ENCODE data around the gene TAF1B.

The TAF1B gene

DNA sequence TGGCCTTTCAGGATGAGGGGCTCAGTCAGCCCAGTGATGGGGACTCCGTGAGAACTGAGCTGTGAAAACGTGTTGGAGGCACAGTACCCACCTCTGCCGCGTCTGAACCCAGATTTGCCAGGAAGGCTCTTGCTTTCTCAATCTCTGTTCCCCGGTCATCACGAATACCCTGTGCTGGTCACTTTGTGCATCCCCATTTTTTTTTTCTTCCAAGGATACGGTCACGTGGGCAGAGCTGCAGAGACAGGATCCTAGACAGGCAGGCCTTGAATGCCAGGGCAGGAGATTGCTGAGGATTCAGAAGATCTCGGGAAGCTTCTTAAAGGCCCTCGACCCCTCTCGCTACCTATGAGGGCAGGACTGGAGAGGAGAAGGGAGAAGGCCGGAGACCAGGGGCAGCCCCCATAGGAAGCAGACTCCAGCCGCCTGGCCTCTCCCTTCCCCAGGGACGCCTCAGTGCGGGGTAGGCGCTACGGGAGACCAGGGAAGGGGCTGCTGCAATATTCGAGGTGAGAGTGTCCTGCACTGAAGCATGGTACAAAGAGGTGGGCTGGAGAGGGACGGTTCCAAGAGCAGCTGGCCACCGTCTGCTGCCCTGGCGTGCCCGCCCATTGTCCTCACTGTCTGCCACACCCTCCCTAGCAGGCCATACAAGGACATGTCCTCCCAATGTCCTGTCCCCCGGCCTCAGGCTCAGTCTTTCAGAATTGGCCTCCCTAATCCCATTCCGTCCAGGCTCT is 29.0 kb upstream of the TAF1B start:
- Histone ChIP-seq H3K36me3 (ENCODE audit: insufficient read depth, low read length) (no peaks in the 10 kb centered on the region), H3K4me3 (ENCODE audit: low read depth, low read length, poor library complexity, severe bottlenecking) (no peak overlapping the region), H3K4me2 (ENCODE audit: low read length) (no peak overlapping the region; the same call in 1 of the 2 replicates), H3F3A (ENCODE audit: insufficient read depth, low read length) (no peaks in the 10 kb centered on the region), H4K20me1 (ENCODE audit: insufficient read depth, low read length) (no peaks in the 10 kb centered on the region), H3K9ac (ENCODE audit: low read length) (no peak overlapping the region), H2AFZ (ENCODE audit: low read length) (no peak overlapping the region), H3K27ac (ENCODE audit: low read depth, low read length, poor library complexity, severe bottlenecking) (no peak overlapping the region), H3K79me2 (ENCODE audit: insufficient read depth, low read length) (no peaks in the 10 kb centered on the region), H3K4me1 (ENCODE audit: insufficient read depth, low read length, severe bottlenecking) (no peaks in the 10 kb centered on the region), H3K9me2 (ENCODE audit: low read depth, low read length) (no peaks in the 10 kb centered on the region), H3K9me3 (ENCODE audit: low read length) (no peaks in the 10 kb centered on the region), H3K27me3 (ENCODE audit: insufficient read depth, low read length) (no peaks in the 10 kb centered on the region; the same call in 1 of the 2 replicates)
- TF ChIP-seq, protein P1, sequence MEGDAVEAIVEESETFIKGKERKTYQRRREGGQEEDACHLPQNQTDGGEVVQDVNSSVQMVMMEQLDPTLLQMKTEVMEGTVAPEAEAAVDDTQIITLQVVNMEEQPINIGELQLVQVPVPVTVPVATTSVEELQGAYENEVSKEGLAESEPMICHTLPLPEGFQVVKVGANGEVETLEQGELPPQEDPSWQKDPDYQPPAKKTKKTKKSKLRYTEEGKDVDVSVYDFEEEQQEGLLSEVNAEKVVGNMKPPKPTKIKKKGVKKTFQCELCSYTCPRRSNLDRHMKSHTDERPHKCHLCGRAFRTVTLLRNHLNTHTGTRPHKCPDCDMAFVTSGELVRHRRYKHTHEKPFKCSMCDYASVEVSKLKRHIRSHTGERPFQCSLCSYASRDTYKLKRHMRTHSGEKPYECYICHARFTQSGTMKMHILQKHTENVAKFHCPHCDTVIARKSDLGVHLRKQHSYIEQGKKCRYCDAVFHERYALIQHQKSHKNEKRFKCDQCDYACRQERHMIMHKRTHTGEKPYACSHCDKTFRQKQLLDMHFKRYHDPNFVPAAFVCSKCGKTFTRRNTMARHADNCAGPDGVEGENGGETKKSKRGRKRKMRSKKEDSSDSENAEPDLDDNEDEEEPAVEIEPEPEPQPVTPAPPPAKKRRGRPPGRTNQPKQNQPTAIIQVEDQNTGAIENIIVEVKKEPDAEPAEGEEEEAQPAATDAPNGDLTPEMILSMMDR (IDR thresholded peaks at IDR 0.05; ENCODE audit: low read length), result no peak

DNA sequence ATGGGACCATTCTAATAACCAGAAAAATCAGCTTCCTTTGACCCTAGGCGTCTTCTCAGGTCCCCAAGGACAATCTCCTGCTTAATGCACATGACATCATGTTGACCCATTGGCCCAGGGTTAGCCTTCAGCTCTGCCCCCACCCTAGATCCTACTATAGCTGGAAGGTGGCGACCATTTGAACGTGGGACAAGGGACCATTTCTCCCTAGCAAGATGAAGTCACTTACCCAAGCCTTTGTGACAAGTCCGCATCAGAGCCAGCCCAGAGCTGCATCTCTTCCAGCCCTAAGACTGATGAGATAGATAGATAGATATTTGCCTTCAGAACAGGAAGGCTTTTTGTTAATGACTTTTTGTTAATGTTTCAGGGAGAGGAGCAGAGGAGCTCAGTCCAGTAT is 28.2 kb upstream of the TAF1B start:
- H3K4me2 ChIP-seq (ENCODE audit: low read length), result no peak overlapping the region
- no peaks in the 10 kb centered on the region; the same call in 1 of the 2 replicates for H3K27me3 ChIP-seq (ENCODE audit: insufficient read depth, low read length)
- H3K79me2 ChIP-seq (ENCODE audit: insufficient read depth, low read length), result no peaks in the 10 kb centered on the region
- H3K4me1 ChIP-seq (ENCODE audit: insufficient read depth, low read length, severe bottlenecking), result no peaks in the 10 kb centered on the region
- H4K20me1 ChIP-seq (ENCODE audit: insufficient read depth, low read length), result no peaks in the 10 kb centered on the region
- H3K4me3 ChIP-seq (ENCODE audit: low read depth, low read length, poor library complexity, severe bottlenecking), result no peak overlapping the region
- no peak overlapping the region for H2AFZ ChIP-seq (ENCODE audit: low read length)
- no peaks in the 10 kb centered on the region for H3K9me3 ChIP-seq (ENCODE audit: low read length)
- no peak for TF ChIP-seq EZH2 (IDR thresholded peaks at IDR 0.05; ENCODE audit: borderline replicate concordance, low read length)
- TF ChIP-seq, protein P1 (IDR thresholded peaks at IDR 0.05; ENCODE audit: low read length), result no peak
- no peak overlapping the region for H3K27ac ChIP-seq (ENCODE audit: low read depth, low read length, poor library complexity, severe bottlenecking)
- H3K9ac ChIP-seq (ENCODE audit: low read length), result no peak overlapping the region
- H3K9me2 ChIP-seq (ENCODE audit: low read depth, low read length), result no peaks in the 10 kb centered on the region
- no peaks in the 10 kb centered on the region for H3K36me3 ChIP-seq (ENCODE audit: insufficient read depth, low read length)
- no peaks in the 10 kb centered on the region for H3F3A ChIP-seq (ENCODE audit: insufficient read depth, low read length)

DNA sequence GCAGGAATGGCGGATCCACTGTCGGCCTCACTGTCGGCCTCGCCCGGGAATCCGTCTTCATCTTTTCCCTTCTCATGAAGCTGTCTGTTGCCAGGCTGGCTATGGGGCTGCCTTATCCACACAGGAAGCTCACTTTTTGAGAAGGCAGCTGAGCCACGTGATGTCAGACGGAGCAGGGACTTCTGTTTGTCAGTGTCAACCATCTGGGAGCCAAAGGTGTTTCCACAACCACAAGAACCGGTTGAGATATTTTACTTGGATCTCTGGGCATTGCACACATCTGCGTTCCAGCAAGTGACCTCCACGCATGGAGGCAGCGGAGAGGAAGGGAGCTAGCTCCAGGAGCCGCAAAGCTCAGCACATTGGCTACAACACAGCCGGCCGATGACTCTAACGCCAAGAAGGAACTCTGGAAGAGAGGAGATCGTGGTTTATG is 27.4 kb upstream of the TAF1B start:
- Histone ChIP-seq H3K27ac (ENCODE audit: low read depth, low read length, poor library complexity, severe bottlenecking) (no peak overlapping the region), H2AFZ (ENCODE audit: low read length) (no peak overlapping the region), H3K36me3 (ENCODE audit: insufficient read depth, low read length) (no peaks in the 10 kb centered on the region), H3K79me2 (ENCODE audit: insufficient read depth, low read length) (no peaks in the 10 kb centered on the region), H3K4me2 (ENCODE audit: low read length) (no peak overlapping the region), H4K20me1 (ENCODE audit: insufficient read depth, low read length) (no peaks in the 10 kb centered on the region), H3K4me1 (ENCODE audit: insufficient read depth, low read length, severe bottlenecking) (no peaks in the 10 kb centered on the region), H3K9ac (ENCODE audit: low read length) (no peak overlapping the region), H3K4me3 (ENCODE audit: low read depth, low read length, poor library complexity, severe bottlenecking) (no peak overlapping the region), H3K27me3 (ENCODE audit: insufficient read depth, low read length) (no peaks in the 10 kb centered on the region; the same call in 1 of the 2 replicates), H3F3A (ENCODE audit: insufficient read depth, low read length) (no peaks in the 10 kb centered on the region), H3K9me3 (ENCODE audit: low read length) (no peaks in the 10 kb centered on the region), H3K9me2 (ENCODE audit: low read depth, low read length) (no peaks in the 10 kb centered on the region)
- TF ChIP-seq, protein P1 (IDR thresholded peaks at IDR 0.05; ENCODE audit: low read length), result no peak
- TF ChIP-seq EZH2 (IDR thresholded peaks at IDR 0.05; ENCODE audit: borderline replicate concordance, low read length), result no peak

Data from OCI-LY1 (cell line).